ENCODE data around the gene TNC. TPM values are rescaled to one million over a fixed set of nuclear protein-coding genes. Genes with fewer than 3 reads are reported as not detected.
A peak's percentile ranks its signal among the peaks of the same experiment; 100 is the strongest.

TNC gene
- total and polyA plus RNA-seq, 11 donors: 0.53 to 98.7 (median 6.9) TPM

DNA sequence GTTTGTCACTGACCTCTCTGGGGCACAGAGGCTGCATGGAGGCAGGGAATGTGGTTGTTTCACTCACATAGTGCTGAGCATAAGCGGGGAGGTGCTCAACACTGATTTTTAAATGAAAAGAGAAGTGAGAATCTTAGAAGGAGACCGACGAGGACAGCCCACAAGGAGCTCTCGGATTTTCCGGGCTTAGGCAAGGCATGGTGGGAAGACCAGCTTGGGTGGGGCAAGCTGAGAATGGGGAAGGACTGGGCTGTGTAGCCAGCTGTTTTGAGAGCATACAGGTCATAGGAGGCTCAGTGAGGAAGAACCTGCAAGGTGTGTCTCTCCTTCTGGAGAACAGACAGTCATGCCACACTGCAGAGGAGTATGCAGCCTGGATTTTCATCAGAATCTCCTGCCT, 101.6 kb downstream of the TNC start:
- H3K36me3 ChIP-seq: no peaks in the 10 kb centered on the region
- DNase-seq (peak in 1 of 5 donors; percentile 37), ATAC-seq (peak in 1 of 4 donors; percentile 53)
- peaks cover 0 to 5% (median 0%) of the 10 kb centered on the region in 12 donors for H3K4me1 ChIP-seq
- H3K27ac ChIP-seq: peak overlapping the region in 1 of 12 donors; percentile 84
- 72 to 86% (median 81%) methylated on average over 5 of the region's 5 CpGs for WGBS, 4 donors
- H3K9me3 ChIP-seq: no peaks in the 10 kb centered on the region
- no peak for TF ChIP-seq POLR2A (IDR thresholded peaks at IDR 0.05)
- TF ChIP-seq, protein P1, sequence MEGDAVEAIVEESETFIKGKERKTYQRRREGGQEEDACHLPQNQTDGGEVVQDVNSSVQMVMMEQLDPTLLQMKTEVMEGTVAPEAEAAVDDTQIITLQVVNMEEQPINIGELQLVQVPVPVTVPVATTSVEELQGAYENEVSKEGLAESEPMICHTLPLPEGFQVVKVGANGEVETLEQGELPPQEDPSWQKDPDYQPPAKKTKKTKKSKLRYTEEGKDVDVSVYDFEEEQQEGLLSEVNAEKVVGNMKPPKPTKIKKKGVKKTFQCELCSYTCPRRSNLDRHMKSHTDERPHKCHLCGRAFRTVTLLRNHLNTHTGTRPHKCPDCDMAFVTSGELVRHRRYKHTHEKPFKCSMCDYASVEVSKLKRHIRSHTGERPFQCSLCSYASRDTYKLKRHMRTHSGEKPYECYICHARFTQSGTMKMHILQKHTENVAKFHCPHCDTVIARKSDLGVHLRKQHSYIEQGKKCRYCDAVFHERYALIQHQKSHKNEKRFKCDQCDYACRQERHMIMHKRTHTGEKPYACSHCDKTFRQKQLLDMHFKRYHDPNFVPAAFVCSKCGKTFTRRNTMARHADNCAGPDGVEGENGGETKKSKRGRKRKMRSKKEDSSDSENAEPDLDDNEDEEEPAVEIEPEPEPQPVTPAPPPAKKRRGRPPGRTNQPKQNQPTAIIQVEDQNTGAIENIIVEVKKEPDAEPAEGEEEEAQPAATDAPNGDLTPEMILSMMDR (IDR thresholded peaks at IDR 0.05): no peak
- intact Hi-C loops (cut with DNase I): loop anchor here in 7 of 10 donors (5.0 to 10.0 kb wide), 9 partner anchors 92 to 609 kb away; partner anchors contain the start of gene TEX48 (in 1 of the 7)
- H3K27me3 ChIP-seq: peaks cover 0 to 20% (median 0%) of the 10 kb centered on the region in 9 donors
- no peak overlapping the region for H3K4me3 ChIP-seq

DNA sequence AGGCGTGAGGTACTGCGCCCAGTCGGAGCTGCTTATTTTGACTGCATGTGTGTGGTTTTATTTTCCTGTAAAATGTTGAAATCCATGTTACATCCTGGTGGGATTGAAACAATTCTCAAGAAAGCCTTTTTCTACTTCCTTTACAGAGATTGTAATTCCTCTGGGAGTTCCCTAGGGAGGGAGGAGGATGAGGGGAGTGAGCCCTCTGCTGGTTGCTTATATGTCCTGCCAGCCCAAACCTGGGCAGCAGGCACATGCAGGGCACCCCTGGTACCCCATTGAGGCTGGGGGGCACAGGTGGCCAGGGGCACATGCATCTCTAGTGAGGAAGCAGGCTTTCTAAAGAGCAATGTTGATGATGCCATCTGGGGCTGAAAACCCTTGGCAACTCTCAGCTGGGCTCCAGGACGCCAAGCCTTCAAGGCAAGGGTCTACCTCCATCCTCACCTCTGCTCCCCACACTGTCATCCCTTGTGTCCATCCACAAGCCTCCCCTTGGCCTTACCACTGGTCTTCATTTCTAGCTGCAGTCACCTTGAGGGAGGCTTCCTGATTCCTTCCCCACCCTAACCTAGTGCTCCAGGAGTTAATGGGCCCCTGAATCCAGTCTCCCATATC, 102.8 kb downstream of the TNC start:
- ATAC-seq (peak in 3 of 4 donors; percentile 53 to 70 (median 54)), DNase-seq (peak in 1 of 5 donors; percentile 34)
- Histone ChIP-seq H3K36me3 (no peaks in the 10 kb centered on the region), H3K4me1 (peaks cover 0 to 5% (median 0%) of the 10 kb centered on the region in 12 donors), H3K27ac (no peak overlapping the region), H3K4me3 (no peak overlapping the region), H3K9me3 (no peaks in the 10 kb centered on the region), H3K27me3 (peaks cover 0 to 21% (median 0%) of the 10 kb centered on the region in 9 donors)
- whole genome bisulfite sequencing, 4 donors: 54 to 65% (median 59%) methylated on average over 4 of the region's 4 CpGs
- intact Hi-C loops (cut with DNase I): loop anchor here in 9 of 10 donors (2.0 to 10.0 kb wide), 12 partner anchors 90 to 610 kb away; partner anchors contain the start of gene TEX48 (in 1 of the 9)
- TF ChIP-seq, protein P1 (IDR thresholded peaks at IDR 0.05): peak; percentile 29 to 62 (median 48)
- TF ChIP-seq POLR2A (IDR thresholded peaks at IDR 0.05): no peak

DNA sequence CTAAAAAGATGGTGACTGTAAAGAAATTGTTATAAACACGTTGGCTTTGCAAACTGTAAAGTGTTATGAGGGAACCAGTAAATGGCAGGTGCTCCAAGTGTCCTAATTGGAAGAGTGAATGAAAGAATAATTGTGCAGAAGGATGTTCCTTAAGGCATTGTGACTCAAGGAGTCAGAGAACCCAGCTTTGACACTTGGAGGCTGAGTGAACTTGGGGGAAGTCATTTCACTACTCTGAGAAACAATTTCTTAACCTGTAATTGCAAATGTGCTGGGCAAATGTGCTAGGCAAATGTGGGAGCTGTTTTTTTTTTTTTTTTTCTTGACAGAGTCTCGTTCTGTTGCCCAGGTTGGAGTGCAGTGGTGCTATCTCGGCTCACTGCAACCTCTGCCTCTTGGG, 103.5 kb downstream of the TNC start:
- no peak for TF ChIP-seq POLR2A (IDR thresholded peaks at IDR 0.05)
- TF ChIP-seq, protein P1 (IDR thresholded peaks at IDR 0.05): no peak
- WGBS, 4 donors: 61 to 68% (median 63%) methylated on average over 3 of the region's 3 CpGs
- peaks cover 0 to 21% (median 0%) of the 10 kb centered on the region in 9 donors for H3K27me3 ChIP-seq
- no peaks in the 10 kb centered on the region for H3K9me3 ChIP-seq
- no peaks in the 10 kb centered on the region for H3K36me3 ChIP-seq
- ATAC-seq (no peak), DNase-seq (no peak)
- no peak overlapping the region for H3K4me3 ChIP-seq
- no peak overlapping the region for H3K27ac ChIP-seq
- H3K4me1 ChIP-seq: peaks cover 0 to 5% (median 0%) of the 10 kb centered on the region in 12 donors
- intact Hi-C loops (cut with DNase I): loop anchor here in 9 of 10 donors (1.0 to 10.0 kb wide), 19 partner anchors 90 to 610 kb away; partner anchors contain the start of genes TEX48 (in 2 of the 9) and TEX53 (in 1 of the 9)

DNA sequence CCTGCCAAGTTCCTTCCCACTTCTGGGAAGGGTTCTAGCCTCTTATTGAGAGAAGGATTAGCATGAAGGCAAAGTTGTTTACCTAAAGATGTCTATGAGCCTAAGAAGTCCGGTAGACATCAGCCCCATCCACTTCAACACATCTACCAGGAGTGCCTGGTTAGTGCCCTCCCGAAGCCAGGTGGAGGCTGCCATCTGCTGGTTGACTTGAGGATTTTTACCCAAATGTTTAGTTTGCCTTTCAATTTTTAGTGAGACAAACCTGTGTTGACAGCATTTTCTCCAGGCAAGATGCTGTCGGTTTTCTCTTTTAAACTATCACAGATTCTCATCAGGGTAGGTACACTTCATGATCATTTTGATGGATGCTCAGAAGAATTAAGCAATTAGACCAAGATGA, 104.0 kb downstream of the TNC start:
- DNase-seq (peak; percentile 57 to 75 (median 64)), ATAC-seq (peak; percentile 65 to 80 (median 72))
- intact Hi-C loops (cut with DNase I): loop anchor here in 9 of 10 donors (1.0 to 10.0 kb wide), 19 partner anchors 89 to 609 kb away; partner anchors contain the start of genes TEX48 (in 2 of the 9) and TEX53 (in 1 of the 9)
- H3K4me1 ChIP-seq: peaks cover 0 to 6% (median 0%) of the 10 kb centered on the region in 12 donors
- H3K27ac ChIP-seq: no peak overlapping the region
- no peak overlapping the region for H3K4me3 ChIP-seq
- no peak for TF ChIP-seq POLR2A (IDR thresholded peaks at IDR 0.05)
- TF ChIP-seq, protein P1 (IDR thresholded peaks at IDR 0.05): peak; percentile 61 to 86 (median 76)
- no peaks in the 10 kb centered on the region for H3K36me3 ChIP-seq
- H3K27me3 ChIP-seq: peaks cover 0 to 21% (median 0%) of the 10 kb centered on the region in 9 donors
- H3K9me3 ChIP-seq: no peaks in the 10 kb centered on the region
- 2 to 5% (median 3%) methylated on average over 3 of the region's 3 CpGs for WGBS, 4 donors

Data from heart left ventricle (tissue), 16 donors.